Chondrocyte (in vitro differentiated cells): ENCODE data around the gene COLQ. TPM values are rescaled to one million over a fixed set of nuclear protein-coding genes. Genes with fewer than 3 reads are reported as not detected.

Experiments
- DNase-seq: peaks from one replicate; pipeline ENCODE4 v3.0.0; 2021; ENCODE audit warnings: mixed read lengths, low spot score
- H3K27ac Mint-ChIP-seq: one replicate; pipeline ENCODE4 v1.8.0; 2021; ENCODE audit warnings: mild to moderate bottlenecking, moderate library complexity, mixed read lengths; ENCODE audit not compliant: unreplicated experiment
- H3K27me3 Mint-ChIP-seq: 2 replicates; pipeline ENCODE4 v1.8.0; 2021; ENCODE audit warnings: low read depth, mixed read lengths
- H3K36me3 Mint-ChIP-seq: 2 replicates; pipeline ENCODE4 v1.8.0; 2021; ENCODE audit warnings: low read depth, mixed read lengths
- H3K4me1 Mint-ChIP-seq: 2 replicates; pipeline ENCODE4 v1.8.0; 2021; ENCODE audit warnings: low read depth, mild to moderate bottlenecking, mixed read lengths
- H3K4me3 Mint-ChIP-seq: one replicate; pipeline ENCODE4 v1.8.0; 2021; ENCODE audit warnings: mild to moderate bottlenecking, moderate library complexity, mixed read lengths; ENCODE audit not compliant: unreplicated experiment
- H3K9me3 Mint-ChIP-seq: 2 replicates; pipeline ENCODE4 v1.8.0; 2021; ENCODE audit warnings: low read depth, mixed read lengths
- total RNA-seq: library from RNA; stranded (reverse); gene quantifications from 3 replicates; pipeline ENCODE4 v1.2.1, GENCODE V29; 2021
- TF ChIP-seq, protein P1 (sequence below): fragments of 200-600 bp; sonication (generic); IDR thresholded peaks from 2 replicates; pipeline ENCODE4 v1.5.0; 2021; ENCODE audit warnings: antibody characterized with exemption, mild to moderate bottlenecking, moderate library complexity

The COLQ gene
- total RNA-seq, 1 donor from 2014 or later, result 4.2 TPM

DNA sequence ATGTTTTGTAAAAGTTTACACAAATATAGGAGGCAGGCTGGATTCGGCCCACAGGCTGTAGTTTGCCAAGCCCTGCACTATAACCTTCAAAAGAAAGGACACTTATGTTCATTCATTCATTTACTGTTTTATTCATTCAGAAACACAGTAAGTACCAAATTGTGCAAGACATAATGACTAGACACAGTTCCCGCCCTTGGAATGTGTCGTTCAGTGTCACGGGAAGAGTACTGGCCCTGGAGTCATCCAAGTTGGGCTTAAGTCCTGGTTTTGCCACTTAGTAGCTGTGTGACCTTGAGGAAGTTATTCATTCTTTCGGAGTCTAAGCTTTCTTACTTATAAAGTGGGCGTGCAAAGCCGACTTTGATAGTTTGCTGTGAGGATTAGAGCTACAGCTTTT, 22.0 kb downstream of the COLQ start:
- no peaks in the 10 kb centered on the region for H3K9me3 Mint-ChIP-seq
- TF ChIP-seq, protein P1, sequence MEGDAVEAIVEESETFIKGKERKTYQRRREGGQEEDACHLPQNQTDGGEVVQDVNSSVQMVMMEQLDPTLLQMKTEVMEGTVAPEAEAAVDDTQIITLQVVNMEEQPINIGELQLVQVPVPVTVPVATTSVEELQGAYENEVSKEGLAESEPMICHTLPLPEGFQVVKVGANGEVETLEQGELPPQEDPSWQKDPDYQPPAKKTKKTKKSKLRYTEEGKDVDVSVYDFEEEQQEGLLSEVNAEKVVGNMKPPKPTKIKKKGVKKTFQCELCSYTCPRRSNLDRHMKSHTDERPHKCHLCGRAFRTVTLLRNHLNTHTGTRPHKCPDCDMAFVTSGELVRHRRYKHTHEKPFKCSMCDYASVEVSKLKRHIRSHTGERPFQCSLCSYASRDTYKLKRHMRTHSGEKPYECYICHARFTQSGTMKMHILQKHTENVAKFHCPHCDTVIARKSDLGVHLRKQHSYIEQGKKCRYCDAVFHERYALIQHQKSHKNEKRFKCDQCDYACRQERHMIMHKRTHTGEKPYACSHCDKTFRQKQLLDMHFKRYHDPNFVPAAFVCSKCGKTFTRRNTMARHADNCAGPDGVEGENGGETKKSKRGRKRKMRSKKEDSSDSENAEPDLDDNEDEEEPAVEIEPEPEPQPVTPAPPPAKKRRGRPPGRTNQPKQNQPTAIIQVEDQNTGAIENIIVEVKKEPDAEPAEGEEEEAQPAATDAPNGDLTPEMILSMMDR, result no peak
- no peak for DNase-seq
- peaks cover 3% of the 10 kb centered on the region for H3K36me3 Mint-ChIP-seq
- H3K27me3 Mint-ChIP-seq, result no peaks in the 10 kb centered on the region
- H3K27ac Mint-ChIP-seq, result no peak overlapping the region
- no peaks in the 10 kb centered on the region for H3K4me1 Mint-ChIP-seq
- no peak overlapping the region for H3K4me3 Mint-ChIP-seq

DNA sequence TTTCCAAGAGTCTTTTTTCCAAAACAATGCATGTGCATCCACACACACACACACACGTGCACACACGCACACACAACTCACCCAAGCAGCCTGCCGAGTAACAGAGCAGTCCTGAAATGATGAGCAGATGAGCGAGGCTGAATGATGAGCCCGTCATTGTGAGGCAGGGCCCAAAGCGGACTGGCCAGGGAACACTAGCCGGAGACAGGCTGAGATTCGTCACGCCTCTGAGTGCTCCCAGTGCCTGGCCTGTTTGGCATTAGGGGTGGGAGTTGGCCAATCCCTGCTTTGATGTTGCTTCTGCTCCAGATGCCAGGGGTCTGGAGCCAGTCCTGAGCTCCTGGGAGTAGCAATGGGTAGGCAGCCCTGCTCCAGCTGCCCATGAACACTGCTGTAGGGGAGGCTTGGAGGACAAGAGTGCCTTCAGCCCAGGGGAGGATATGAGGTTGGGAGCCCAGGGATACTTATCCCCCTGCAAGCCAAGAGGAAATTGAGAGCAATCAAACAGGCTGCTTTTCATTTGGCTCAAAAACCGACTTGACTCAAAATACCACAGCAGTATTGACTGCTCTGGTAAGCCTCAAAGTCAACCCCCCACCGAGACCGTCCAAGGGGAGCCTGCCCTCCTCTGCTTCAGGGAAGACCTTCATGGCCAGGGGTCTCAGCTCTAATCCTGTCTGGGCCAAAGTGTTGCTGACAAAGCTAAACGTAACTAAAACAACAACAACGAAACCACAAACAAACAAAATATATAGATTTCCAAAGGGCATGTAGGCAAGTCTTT, 22.9 kb downstream of the COLQ start:
- H3K36me3 Mint-ChIP-seq, result peaks cover 3% of the 10 kb centered on the region
- TF ChIP-seq, protein P1, result no peak
- H3K4me1 Mint-ChIP-seq, result no peaks in the 10 kb centered on the region
- H3K27me3 Mint-ChIP-seq, result no peaks in the 10 kb centered on the region
- H3K4me3 Mint-ChIP-seq, result no peak overlapping the region
- DNase-seq, result no peak
- no peak overlapping the region for H3K27ac Mint-ChIP-seq
- no peaks in the 10 kb centered on the region for H3K9me3 Mint-ChIP-seq

DNA sequence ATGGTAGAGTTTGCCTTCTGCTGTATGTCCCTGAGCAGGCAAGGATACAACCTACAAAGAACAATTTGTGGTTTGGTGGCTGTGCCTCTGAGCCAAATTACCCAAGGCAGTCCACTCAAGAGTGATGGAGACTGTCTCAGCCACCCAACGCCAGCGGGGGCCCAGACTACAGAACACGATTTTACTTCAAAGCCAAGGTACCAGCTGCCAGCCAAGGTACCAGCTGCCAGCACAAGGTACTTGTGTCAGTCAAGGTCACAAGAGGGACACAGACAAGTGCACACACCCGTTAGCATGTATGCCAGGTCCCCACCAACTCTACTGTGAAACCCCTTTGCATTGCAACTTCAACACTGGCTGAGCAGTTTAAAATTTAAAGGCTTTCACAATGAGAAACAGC, 23.5 kb downstream of the COLQ start:
- Mint-ChIP-seq H3K4me1 (peaks cover 2% of the 10 kb centered on the region), H3K36me3 (peaks cover 2% of the 10 kb centered on the region), H3K27ac (no peak overlapping the region), H3K27me3 (no peaks in the 10 kb centered on the region), H3K9me3 (no peaks in the 10 kb centered on the region), H3K4me3 (no peak overlapping the region)
- TF ChIP-seq, protein P1, result no peak
- DNase-seq, result no peak

DNA sequence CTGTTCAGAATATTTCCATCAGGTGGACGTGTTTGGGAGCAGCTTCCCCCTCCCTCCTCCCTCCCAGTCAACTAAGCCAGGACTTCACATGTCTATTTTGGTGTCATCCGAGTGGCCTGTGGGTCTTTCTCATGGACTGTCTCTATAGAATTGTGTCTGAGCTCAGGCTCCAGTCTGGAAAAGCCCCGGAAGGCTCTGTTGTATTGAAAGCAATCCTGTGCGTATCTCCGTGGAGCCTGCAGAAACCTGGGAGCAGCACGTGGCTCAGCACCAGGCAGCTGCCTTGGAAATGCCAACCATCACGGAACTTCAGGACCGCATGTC, 25.2 kb downstream of the COLQ start:
- Mint-ChIP-seq H3K27me3 (no peaks in the 10 kb centered on the region), H3K4me3 (no peak overlapping the region), H3K36me3 (no peaks in the 10 kb centered on the region), H3K9me3 (no peaks in the 10 kb centered on the region), H3K4me1 (peaks cover 6% of the 10 kb centered on the region), H3K27ac (no peak overlapping the region)
- TF ChIP-seq, protein P1, result no peak
- DNase-seq, result no peak

DNA sequence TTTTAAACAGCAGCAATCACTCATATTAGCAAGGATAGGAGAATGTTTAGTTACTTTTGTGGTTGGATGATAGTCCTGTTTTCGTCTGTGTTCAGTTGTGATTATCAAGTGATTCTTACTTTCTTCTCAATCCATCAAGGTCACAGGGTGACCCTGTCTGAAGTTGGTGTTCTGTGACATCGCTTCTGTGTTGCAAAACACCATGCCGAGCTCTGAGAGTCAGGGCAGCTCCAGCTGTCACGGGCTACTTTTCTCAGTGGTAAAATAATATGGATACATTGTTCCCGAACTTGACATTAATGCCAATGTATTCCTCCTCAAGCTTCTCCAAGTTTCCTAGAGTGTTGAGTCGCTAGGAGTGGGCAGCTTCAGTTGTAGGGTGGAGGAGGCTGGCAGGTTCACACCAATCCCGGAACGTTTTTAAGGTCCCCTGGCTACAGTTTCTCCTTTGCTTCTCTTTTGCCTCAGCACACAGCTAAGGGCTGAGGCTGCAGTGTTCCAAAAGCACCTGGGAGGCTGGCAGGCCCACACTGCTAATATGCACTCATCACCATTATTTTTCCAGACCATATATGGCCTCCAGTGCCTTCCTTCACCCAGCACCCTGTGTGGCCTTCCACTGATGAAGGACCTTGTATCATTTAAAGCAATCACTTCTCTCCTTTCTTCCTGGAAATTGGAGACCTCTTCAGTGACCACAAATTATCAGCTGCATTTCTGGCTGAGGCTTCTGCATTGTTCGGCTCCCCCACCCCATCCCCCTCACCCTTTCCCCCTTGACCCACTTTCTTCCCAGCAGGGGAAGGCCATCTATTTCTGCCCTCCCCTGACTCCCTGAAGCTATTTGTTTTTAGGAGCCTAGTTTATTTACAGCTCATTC, 25.8 kb downstream of the COLQ start:
- Mint-ChIP-seq H3K36me3 (no peaks in the 10 kb centered on the region), H3K27me3 (no peaks in the 10 kb centered on the region), H3K4me1 (peaks cover 6% of the 10 kb centered on the region), H3K27ac (no peak overlapping the region), H3K4me3 (no peak overlapping the region), H3K9me3 (no peaks in the 10 kb centered on the region)
- TF ChIP-seq, protein P1, result no peak
- no peak for DNase-seq
